GM10266 (cell line): Measurements from ENCODE around the gene UPB1.
"Not testable (repeated sequence)": the region's sequence is repeated elsewhere in the genome, so short reads cannot be mapped to it uniquely, and the experiment has no call there.

Source experiments
- DNase-seq: peaks from one replicate; pipeline ENCODE4 v3.0.0; 2012; ENCODE audit errors: extremely low spot score
- CTCF ChIP-seq: IDR thresholded peaks from 2 replicates; pipeline ENCODE4 v1.5.1; 2012; ENCODE audit warnings: mild to moderate bottlenecking, low read depth; ENCODE audit not compliant: control insufficient read depth, insufficient read depth; ENCODE audit errors: missing control alignments

Gene UPB1

GRCh38 chr22:24543679-24544243, 48.6 kb downstream of the UPB1 start:
- no peak for TF ChIP-seq CTCF

GRCh38 chr22:24548812-24549211, 53.7 kb downstream of the UPB1 start:
- no peak for TF ChIP-seq CTCF
- no peak for DNase-seq

More at GRCh38 chr22:24543679-24544243, 48.6 kb downstream of the UPB1 start:
- no peak for DNase-seq

- no peak for DNase-seq
- TF ChIP-seq CTCF = no peak
Observed at GRCh38 chr22:24550028-24550901, 55.1 kb downstream of the UPB1 start.

- DNase-seq = no peak
- TF ChIP-seq CTCF = no peak
Observed at GRCh38 chr22:24550902-24551435, 55.8 kb downstream of the UPB1 start.

- not testable (repeated sequence) for DNase-seq
Observed at GRCh38 chr22:24552503-24553286, 57.6 kb downstream of the UPB1 start.

- DNase-seq = peak; percentile 31
- TF ChIP-seq CTCF = no peak
Observed at GRCh38 chr22:24553597-24554312, 58.6 kb downstream of the UPB1 start.

- DNase-seq = peak; percentile 58
- TF ChIP-seq CTCF = no peak
Observed at GRCh38 chr22:24554313-24555164, 59.4 kb downstream of the UPB1 start, which contains the start of gene GUCD1. Gene GUCD1 (minus strand): TSS chr22:24555138. CDS start chr22:24554991, 147 bp downstream.
